H9 (cell line): ENCODE data around the gene RET. TPM values are rescaled to one million over a fixed set of nuclear protein-coding genes. Genes with fewer than 3 reads are reported as not detected.

Experiments used
- DNase-seq: peaks from one replicate; pipeline ENCODE4 v3.0.0-alpha.2; 2017
- H2AFZ ChIP-seq: one replicate; pipeline ENCODE4 v1.6.1; 2013; ENCODE audit warnings: mild to moderate bottlenecking, low read length, control low read depth, moderate library complexity
- H2AK5ac ChIP-seq: 2 replicates; pipeline ENCODE4 v1.6.1; 2013; ENCODE audit warnings: low read length, control low read depth, mixed read lengths; ENCODE audit not compliant: insufficient read length
- H2BK120ac ChIP-seq: one replicate; pipeline ENCODE4 v1.6.1; 2013; ENCODE audit warnings: low read depth, mild to moderate bottlenecking, low read length, control low read depth, inconsistent platforms; ENCODE audit not compliant: poor library complexity, severe bottlenecking
- H2BK12ac ChIP-seq: 2 replicates; pipeline ENCODE4 v1.6.1; 2013; ENCODE audit warnings: low read length, control low read depth, mixed read lengths, low read depth; ENCODE audit not compliant: insufficient read length
- H2BK15ac ChIP-seq: 2 replicates; pipeline ENCODE4 v1.6.1; 2013; ENCODE audit warnings: low read depth, low read length, control low read depth
- H2BK20ac ChIP-seq: one replicate; pipeline ENCODE4 v1.6.1; 2013; ENCODE audit warnings: low read depth, mild to moderate bottlenecking, low read length, control low read depth, inconsistent platforms; ENCODE audit not compliant: poor library complexity, severe bottlenecking
- H2BK5ac ChIP-seq: 2 replicates; pipeline ENCODE4 v1.6.1; 2013; ENCODE audit warnings: low read length, control low read depth, mixed read lengths; ENCODE audit not compliant: insufficient read length
- H3K14ac ChIP-seq: 2 replicates; pipeline ENCODE4 v1.6.1; 2013; ENCODE audit warnings: low read length, control low read depth; ENCODE audit not compliant: insufficient read depth
- H3K18ac ChIP-seq: 2 replicates; pipeline ENCODE4 v1.6.1; 2013; ENCODE audit warnings: low read depth, mild to moderate bottlenecking, mixed read lengths, low read length, control low read depth; ENCODE audit not compliant: insufficient read length
- H3K23ac ChIP-seq: 2 replicates; pipeline ENCODE4 v1.6.1; 2013; ENCODE audit warnings: low read length, control low read depth, mixed read lengths, low read depth; ENCODE audit not compliant: insufficient read length
- H3K23me2 ChIP-seq: 2 replicates; pipeline ENCODE4 v1.6.1; 2013; ENCODE audit warnings: low read depth, mild to moderate bottlenecking, mixed read lengths, low read length, control low read depth; ENCODE audit not compliant: insufficient read length, poor library complexity, severe bottlenecking
- H3K27ac ChIP-seq: 2 replicates; pipeline ENCODE4 v1.5.1; 2013; ENCODE audit warnings: low read length, control low read depth, mixed read lengths, low read depth; ENCODE audit not compliant: insufficient read length
- H3K27me3 ChIP-seq: 2 replicates; pipeline ENCODE4 v1.6.1; 2013; ENCODE audit warnings: low read length, control low read depth, inconsistent platforms; ENCODE audit not compliant: insufficient read depth
- H3K4ac ChIP-seq: 2 replicates; pipeline ENCODE4 v1.6.1; 2013; ENCODE audit warnings: low read depth, mild to moderate bottlenecking, control low read depth, inconsistent platforms, low read length, moderate library complexity
- H3K4me1 ChIP-seq: 2 replicates; pipeline ENCODE4 v1.6.1; 2013; ENCODE audit warnings: low read length, control low read depth, inconsistent platforms; ENCODE audit not compliant: insufficient read depth
- H3K4me2 ChIP-seq: 2 replicates; pipeline ENCODE4 v1.6.1; 2013; ENCODE audit warnings: low read length, control low read depth, mixed read lengths; ENCODE audit not compliant: insufficient read length, insufficient read depth
- H3K56ac ChIP-seq: 2 replicates; pipeline ENCODE4 v1.6.1; 2013; ENCODE audit warnings: low read depth, mild to moderate bottlenecking, mixed read lengths, low read length, control low read depth; ENCODE audit not compliant: insufficient read length
- H3K79me1 ChIP-seq: 2 replicates; pipeline ENCODE4 v1.6.1; 2013; ENCODE audit warnings: low read depth, mild to moderate bottlenecking, moderate library complexity, low read length, control low read depth, inconsistent platforms; ENCODE audit not compliant: insufficient read depth, poor library complexity, severe bottlenecking
- H3K79me2 ChIP-seq: 2 replicates; pipeline ENCODE4 v1.6.1; 2013; ENCODE audit warnings: low read length, control low read depth, inconsistent platforms; ENCODE audit not compliant: insufficient read depth
- H3K9ac ChIP-seq: 2 replicates; pipeline ENCODE4 v1.6.1; 2013; ENCODE audit warnings: low read length, control low read depth, mixed read lengths; ENCODE audit not compliant: insufficient read length; ENCODE audit errors: extremely low read depth
- H3K9me3 ChIP-seq: one replicate; pipeline ENCODE4 v1.6.1; 2013; ENCODE audit warnings: low read depth, low read length, inconsistent platforms; ENCODE audit not compliant: control insufficient read depth
- H3T11ph ChIP-seq: one replicate; pipeline ENCODE4 v1.6.1; 2013; ENCODE audit warnings: mild to moderate bottlenecking, low read length, control low read depth, inconsistent platforms
- H4K20me1 ChIP-seq: one replicate; pipeline ENCODE4 v1.6.1; 2013; ENCODE audit not compliant: control insufficient read depth, insufficient read length, insufficient read depth
- H4K5ac ChIP-seq: 2 replicates; pipeline ENCODE4 v1.6.1; 2013; ENCODE audit warnings: low read depth, mild to moderate bottlenecking, mixed read lengths, low read length, control low read depth; ENCODE audit not compliant: insufficient read length
- H4K8ac ChIP-seq: replicated peaks from 2 replicates; pipeline ENCODE4 v1.6.1; 2013; ENCODE audit warnings: low read length, control low read depth, mixed read lengths, low read depth; ENCODE audit not compliant: insufficient read length
- H4K91ac ChIP-seq: 2 replicates; pipeline ENCODE4 v1.6.1; 2013; ENCODE audit warnings: low read depth, mild to moderate bottlenecking, moderate library complexity, mixed read lengths, low read length, control low read depth; ENCODE audit not compliant: insufficient read length
- H3K27ac Mint-ChIP-seq, 3 experiments: 2 replicates in 2 of 3; 3 replicates in 1 of 3; pipeline ENCODE4 v1.8.0; 2020 to 2021; ENCODE audit warnings: mixed read lengths in 3 of 3, mild to moderate bottlenecking in 1 of 3, moderate library complexity in 1 of 3
- H3K27me3 Mint-ChIP-seq: 2 replicates; pipeline ENCODE4 v1.8.0; 2021; ENCODE audit warnings: low read depth, mild to moderate bottlenecking, moderate library complexity, mixed read lengths
- H3K36me3 Mint-ChIP-seq, 3 experiments: 2 replicates in 2 of 3; 3 replicates in 1 of 3; pipeline ENCODE4 v1.8.0; 2020 to 2021; ENCODE audit warnings: low read depth in 3 of 3, mixed read lengths in 3 of 3; ENCODE audit not compliant: insufficient read depth in 1 of 3
- H3K4me1 Mint-ChIP-seq, 2 experiments: 2 replicates each; pipeline ENCODE4 v1.8.0; 2020; ENCODE audit warnings: mixed read lengths in 2 of 2
- H3K4me3 Mint-ChIP-seq, 2 experiments: 2 replicates in 1 of 2; 3 replicates in 1 of 2; pipeline ENCODE4 v1.8.0; 2020 to 2021; ENCODE audit warnings: mild to moderate bottlenecking in 2 of 2, mixed read lengths in 2 of 2, moderate library complexity in 1 of 2
- H3K9me3 Mint-ChIP-seq, 2 experiments: 2 replicates in 1 of 2; 3 replicates in 1 of 2; pipeline ENCODE4 v1.8.0; 2020; ENCODE audit warnings: mild to moderate bottlenecking in 2 of 2, mixed read lengths in 2 of 2, moderate library complexity in 1 of 2
- WGBS: extraction: QIAGEN DNeasy Blood & Tissue Kit; methylation state at CpG from one replicate; pipeline ENCODE4 v1.1.7; 2013; ENCODE audit warnings: missing lambda C conversion rate, low lambda C conversion rate, mixed read lengths; ENCODE audit not compliant: insufficient read length; ENCODE audit errors: extremely low coverage; 5-methylcytosine and 5-hydroxymethylcytosine counted together
- total RNA-seq: library from RNA; stranded (reverse); gene quantifications from 2 replicates; pipeline ENCODE4 v1.2.1, GENCODE V29; 2021
- TF ChIP-seq, protein P1 (sequence below): fragments of 200-600 bp; sonication (generic); conservative IDR thresholded peaks from 3 replicates; pipeline ENCODE4 v1.8.0; 2021; ENCODE audit warnings: antibody characterized with exemption, mild to moderate bottlenecking

Gene RET
- total RNA-seq, 1 experiment from 2014 or later, result 12.2 TPM

DNA sequence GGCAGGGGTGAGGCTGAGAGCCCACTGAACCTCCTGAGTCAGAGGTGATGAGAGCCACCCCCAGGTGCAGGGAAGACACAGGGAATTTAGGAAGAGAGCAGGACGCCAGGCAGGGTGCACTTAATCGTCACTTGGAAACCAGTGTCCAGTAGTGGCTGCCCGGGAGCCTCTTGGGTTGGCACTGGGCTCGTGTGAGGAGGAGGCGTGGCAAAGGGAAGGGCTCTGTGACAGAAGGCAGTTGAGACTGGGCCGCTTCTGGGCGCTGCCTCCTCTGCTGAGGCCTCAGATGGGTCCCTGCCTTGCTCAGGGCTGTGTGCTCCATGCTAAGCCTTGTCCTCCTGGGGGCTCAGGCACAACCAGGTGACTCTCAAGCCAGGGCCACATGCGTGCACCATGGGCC lies 13.3 kb downstream of the RET start:
- no peak overlapping the region for H2AK5ac ChIP-seq
- peaks cover 2% of the 10 kb centered on the region; the same call in 1 of the 2 replicates for H3K27me3 Mint-ChIP-seq
- no peak overlapping the region for H3K56ac ChIP-seq
- no peak overlapping the region for H3K4me3 Mint-ChIP-seq
- no peak overlapping the region for H3K27ac ChIP-seq
- H4K8ac ChIP-seq, result no peak overlapping the region
- WGBS, result no CpG with 5 or more reads among the region's 8 CpGs
- H3K23ac ChIP-seq, result no peak overlapping the region
- no peaks in the 10 kb centered on the region for H3K79me1 ChIP-seq
- no peak overlapping the region for H4K5ac ChIP-seq
- H3K4me1 Mint-ChIP-seq, result peaks cover 14 to 25% of the 10 kb centered on the region in 2 experiments
- no peaks in the 10 kb centered on the region for H3K23me2 ChIP-seq
- H3K9ac ChIP-seq, result no peak overlapping the region
- H2AFZ ChIP-seq, result no peak overlapping the region
- H3K27ac Mint-ChIP-seq, result no peak overlapping the region
- H3K4ac ChIP-seq, result no peak overlapping the region
- H4K20me1 ChIP-seq, result no peaks in the 10 kb centered on the region
- no peak overlapping the region for H4K91ac ChIP-seq
- H3K79me2 ChIP-seq, result no peaks in the 10 kb centered on the region
- H2BK120ac ChIP-seq, result no peak overlapping the region
- H3K4me2 ChIP-seq, result no peak overlapping the region
- TF ChIP-seq, protein P1, sequence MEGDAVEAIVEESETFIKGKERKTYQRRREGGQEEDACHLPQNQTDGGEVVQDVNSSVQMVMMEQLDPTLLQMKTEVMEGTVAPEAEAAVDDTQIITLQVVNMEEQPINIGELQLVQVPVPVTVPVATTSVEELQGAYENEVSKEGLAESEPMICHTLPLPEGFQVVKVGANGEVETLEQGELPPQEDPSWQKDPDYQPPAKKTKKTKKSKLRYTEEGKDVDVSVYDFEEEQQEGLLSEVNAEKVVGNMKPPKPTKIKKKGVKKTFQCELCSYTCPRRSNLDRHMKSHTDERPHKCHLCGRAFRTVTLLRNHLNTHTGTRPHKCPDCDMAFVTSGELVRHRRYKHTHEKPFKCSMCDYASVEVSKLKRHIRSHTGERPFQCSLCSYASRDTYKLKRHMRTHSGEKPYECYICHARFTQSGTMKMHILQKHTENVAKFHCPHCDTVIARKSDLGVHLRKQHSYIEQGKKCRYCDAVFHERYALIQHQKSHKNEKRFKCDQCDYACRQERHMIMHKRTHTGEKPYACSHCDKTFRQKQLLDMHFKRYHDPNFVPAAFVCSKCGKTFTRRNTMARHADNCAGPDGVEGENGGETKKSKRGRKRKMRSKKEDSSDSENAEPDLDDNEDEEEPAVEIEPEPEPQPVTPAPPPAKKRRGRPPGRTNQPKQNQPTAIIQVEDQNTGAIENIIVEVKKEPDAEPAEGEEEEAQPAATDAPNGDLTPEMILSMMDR, result no peak
- H3K36me3 Mint-ChIP-seq, result peaks cover 0 to 4% (median 3%) of the 10 kb centered on the region in 3 experiments; a peak in 3 of 7 replicates
- H3K9me3 ChIP-seq, result no peaks in the 10 kb centered on the region
- H3K18ac ChIP-seq, result no peak overlapping the region
- no peak overlapping the region for H2BK5ac ChIP-seq
- DNase-seq, result no peak
- H2BK15ac ChIP-seq, result no peak overlapping the region
- no peak overlapping the region for H2BK20ac ChIP-seq
- H3K14ac ChIP-seq, result no peak overlapping the region; the same call in 1 of the 2 replicates
- no peaks in the 10 kb centered on the region; a peak in 1 of 5 replicates for H3K9me3 Mint-ChIP-seq
- H3K4me1 ChIP-seq, result no peaks in the 10 kb centered on the region
- H3T11ph ChIP-seq, result no peak overlapping the region
- no peaks in the 10 kb centered on the region for H3K27me3 ChIP-seq
- no peak overlapping the region for H2BK12ac ChIP-seq
